ENCODE data around the gene CST3. TPM values are rescaled to one million over a fixed set of nuclear protein-coding genes. Genes with fewer than 3 reads are reported as not detected.

CST3 gene
- total RNA-seq, 1 donor from 2014 or later = 2,609 TPM

GRCh38 chr20:23646106-23646873 lies 8.5 kb upstream of the CST3 start:
- no peak for DNase-seq (ENCODE audit: low spot score in 2 of 2)

GRCh38 chr20:23645575-23645974 lies 7.8 kb upstream of the CST3 start:
- no peaks in the 10 kb centered on the region for H3K36me3 ChIP-seq
- H3K4me1 ChIP-seq = no peaks in the 10 kb centered on the region
- no peak for TF ChIP-seq CTCF (IDR thresholded peaks at IDR 0.05)
- H3K27ac ChIP-seq = no peak overlapping the region
- H3K27me3 ChIP-seq = no peaks in the 10 kb centered on the region
- H3K4me3 ChIP-seq = no peak overlapping the region
- no peak for DNase-seq (ENCODE audit: low spot score in 2 of 2)
- H3K9me3 ChIP-seq = no peaks in the 10 kb centered on the region
- intact Hi-C loops (cut with DNase I) = no loop called here

More at GRCh38 chr20:23646106-23646873, 8.5 kb upstream of the CST3 start:
- Histone ChIP-seq H3K9me3 (no peaks in the 10 kb centered on the region), H3K4me3 (no peak overlapping the region), H3K27ac (no peak overlapping the region), H3K4me1 (no peaks in the 10 kb centered on the region), H3K27me3 (no peaks in the 10 kb centered on the region), H3K36me3 (no peaks in the 10 kb centered on the region)
- intact Hi-C loops (cut with DNase I) = no loop called here
- no peak for TF ChIP-seq CTCF (IDR thresholded peaks at IDR 0.05)

GRCh38 chr20:23644164-23644563 lies 6.4 kb upstream of the CST3 start:
- H3K9me3 ChIP-seq = no peaks in the 10 kb centered on the region
- no peak for DNase-seq (ENCODE audit: low spot score in 2 of 2)
- TF ChIP-seq CTCF (IDR thresholded peaks at IDR 0.05) = no peak
- H3K4me1 ChIP-seq = no peaks in the 10 kb centered on the region
- no peak overlapping the region for H3K27ac ChIP-seq
- no peaks in the 10 kb centered on the region for H3K27me3 ChIP-seq
- intact Hi-C loops (cut with DNase I) = no loop called here
- H3K36me3 ChIP-seq = no peaks in the 10 kb centered on the region
- no peak overlapping the region for H3K4me3 ChIP-seq

- Histone ChIP-seq H3K4me3 (no peak overlapping the region), H3K27ac (no peak overlapping the region), H3K4me1 (no peaks in the 10 kb centered on the region), H3K36me3 (no peaks in the 10 kb centered on the region), H3K27me3 (no peaks in the 10 kb centered on the region), H3K9me3 (no peaks in the 10 kb centered on the region)
- intact Hi-C loops (cut with DNase I) = no loop called here
- no peak for DNase-seq (ENCODE audit: low spot score in 2 of 2)
- TF ChIP-seq CTCF (IDR thresholded peaks at IDR 0.05) = no peak
Observed at GRCh38 chr20:23643659-23644058, 5.9 kb upstream of the CST3 start.

- H3K36me3 ChIP-seq = no peaks in the 10 kb centered on the region
- DNase-seq (ENCODE audit: low spot score in 2 of 2) = no peak
- H3K4me1 ChIP-seq = no peaks in the 10 kb centered on the region
- H3K27ac ChIP-seq = peak overlapping the region in 1 of 2 donors; percentile 12
- no peaks in the 10 kb centered on the region for H3K9me3 ChIP-seq
- intact Hi-C loops (cut with DNase I) = no loop called here
- no peaks in the 10 kb centered on the region for H3K27me3 ChIP-seq
- TF ChIP-seq CTCF (IDR thresholded peaks at IDR 0.05) = no peak
- no peak overlapping the region for H3K4me3 ChIP-seq
Observed at GRCh38 chr20:23641936-23642751, 4.4 kb upstream of the CST3 start.
